AG20443 (cell line): ENCODE data around the gene RPAIN.

Source experiments
- DNase-seq: peaks from one replicate; pipeline ENCODE4 v3.0.0; 2012; ENCODE audit warnings: low spot score, mixed read lengths

Gene RPAIN, protein sequence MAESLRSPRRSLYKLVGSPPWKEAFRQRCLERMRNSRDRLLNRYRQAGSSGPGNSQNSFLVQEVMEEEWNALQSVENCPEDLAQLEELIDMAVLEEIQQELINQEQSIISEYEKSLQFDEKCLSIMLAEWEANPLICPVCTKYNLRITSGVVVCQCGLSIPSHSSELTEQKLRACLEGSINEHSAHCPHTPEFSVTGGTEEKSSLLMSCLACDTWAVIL

DNA sequence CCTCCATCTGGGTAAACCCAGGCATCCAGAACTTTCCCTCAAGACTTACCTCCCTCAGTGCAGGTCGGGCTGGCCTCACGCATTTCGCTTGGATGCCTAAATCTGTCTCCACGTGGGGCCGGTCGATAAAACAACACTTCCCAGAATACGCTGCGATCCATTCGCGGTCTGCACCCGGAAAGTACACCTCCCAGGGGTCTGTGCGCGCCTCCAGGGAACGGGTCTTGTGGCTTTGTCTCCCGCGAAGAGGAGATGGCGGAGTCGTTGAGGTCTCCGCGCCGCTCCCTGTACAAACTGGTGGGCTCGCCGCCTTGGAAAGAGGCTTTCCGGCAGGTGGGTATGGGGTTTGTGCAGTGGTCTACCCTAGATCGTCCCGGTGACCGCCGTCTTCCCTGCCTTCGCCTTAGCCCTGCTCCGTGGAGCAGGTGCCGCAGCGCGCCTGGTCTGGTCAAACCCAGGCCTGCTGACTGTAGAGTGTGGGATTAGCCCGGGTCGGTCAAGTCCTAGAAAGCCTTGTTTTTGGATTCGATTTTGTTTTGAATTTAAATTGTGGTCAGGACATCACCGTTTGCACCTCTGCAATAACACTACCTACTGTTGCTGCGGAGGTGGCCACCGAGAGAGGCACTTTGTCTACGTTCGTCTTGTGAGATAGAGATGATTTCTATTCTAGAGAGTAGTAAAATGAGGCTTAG lies at the start of gene RPAIN:
Gene RPAIN, plus strand, starts transcription at position 224 of the 695 bp plus-strand sequence. Its CDS starts 29 bp downstream, at position 253.
- peak; percentile 82 for DNase-seq

DNA sequence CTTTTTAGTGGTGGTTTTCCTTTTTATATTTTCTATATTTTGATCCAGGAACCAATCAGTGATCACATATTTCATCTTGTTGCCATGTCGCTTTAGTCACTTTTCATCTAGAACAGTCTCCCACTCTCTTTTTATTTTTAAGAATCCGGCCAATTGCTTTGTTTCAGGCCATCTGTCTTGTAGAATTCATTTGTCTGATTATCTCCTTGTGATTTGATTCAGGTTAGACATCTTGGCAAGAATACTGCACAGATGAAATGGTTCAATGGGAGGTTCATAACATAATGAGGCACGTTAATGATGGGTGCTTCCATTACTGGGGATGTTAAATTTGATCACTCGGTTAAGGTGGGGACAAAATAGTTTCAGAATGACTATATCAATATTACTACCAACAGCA lies 49.6 kb upstream of the RPAIN start:
- DNase-seq = no peak

DNA sequence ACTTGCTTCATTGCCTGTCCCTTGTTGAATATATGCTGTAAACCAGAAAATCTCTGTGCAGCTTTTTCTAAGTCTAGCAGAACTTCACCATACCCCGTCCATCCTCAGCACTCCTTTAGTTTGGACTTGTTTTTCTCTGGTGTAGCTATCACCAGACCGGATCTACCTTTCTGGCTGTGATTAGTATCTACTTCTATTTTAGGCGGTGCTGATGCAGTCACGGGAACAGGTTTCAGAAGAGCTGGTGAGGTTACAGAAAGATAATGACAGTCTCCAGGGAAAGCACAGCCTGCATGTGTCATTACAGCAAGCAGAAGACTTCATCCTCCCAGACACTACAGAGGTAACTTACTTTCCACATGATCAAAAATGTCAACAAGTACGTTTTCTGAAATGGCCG lies 46.9 kb upstream of the RPAIN start:
- no peak for DNase-seq

DNA sequence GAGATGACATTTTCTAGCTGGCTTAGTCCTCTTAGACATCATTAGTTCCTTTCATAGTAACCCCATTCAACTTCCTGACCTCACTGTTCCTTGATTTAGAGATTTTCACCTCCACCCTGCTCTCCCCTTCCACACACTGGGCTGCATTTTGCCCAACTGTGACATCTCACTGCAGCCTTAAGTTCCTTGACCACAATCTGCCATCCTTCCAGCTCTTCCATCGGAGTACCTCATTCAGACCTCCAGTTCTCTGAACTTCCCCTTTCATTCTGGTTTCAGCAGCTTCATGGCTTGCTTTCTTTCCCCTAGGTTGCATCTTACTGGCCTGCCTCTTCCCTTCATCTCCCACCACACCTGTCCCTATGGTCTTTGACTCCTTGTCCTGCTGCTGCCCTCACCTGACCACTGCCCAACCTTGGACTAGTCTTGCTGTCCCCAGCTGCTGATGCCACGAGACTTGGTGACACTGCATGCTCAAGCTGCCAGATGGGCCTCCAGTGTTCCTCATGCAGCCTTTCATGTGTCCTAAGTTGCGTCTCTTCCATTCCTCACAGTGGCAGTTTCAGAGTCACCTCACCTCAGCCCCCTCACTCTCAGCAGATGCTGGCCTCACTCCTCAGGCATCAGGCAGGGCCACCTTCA lies 41.3 kb upstream of the RPAIN start:
- DNase-seq = no peak

DNA sequence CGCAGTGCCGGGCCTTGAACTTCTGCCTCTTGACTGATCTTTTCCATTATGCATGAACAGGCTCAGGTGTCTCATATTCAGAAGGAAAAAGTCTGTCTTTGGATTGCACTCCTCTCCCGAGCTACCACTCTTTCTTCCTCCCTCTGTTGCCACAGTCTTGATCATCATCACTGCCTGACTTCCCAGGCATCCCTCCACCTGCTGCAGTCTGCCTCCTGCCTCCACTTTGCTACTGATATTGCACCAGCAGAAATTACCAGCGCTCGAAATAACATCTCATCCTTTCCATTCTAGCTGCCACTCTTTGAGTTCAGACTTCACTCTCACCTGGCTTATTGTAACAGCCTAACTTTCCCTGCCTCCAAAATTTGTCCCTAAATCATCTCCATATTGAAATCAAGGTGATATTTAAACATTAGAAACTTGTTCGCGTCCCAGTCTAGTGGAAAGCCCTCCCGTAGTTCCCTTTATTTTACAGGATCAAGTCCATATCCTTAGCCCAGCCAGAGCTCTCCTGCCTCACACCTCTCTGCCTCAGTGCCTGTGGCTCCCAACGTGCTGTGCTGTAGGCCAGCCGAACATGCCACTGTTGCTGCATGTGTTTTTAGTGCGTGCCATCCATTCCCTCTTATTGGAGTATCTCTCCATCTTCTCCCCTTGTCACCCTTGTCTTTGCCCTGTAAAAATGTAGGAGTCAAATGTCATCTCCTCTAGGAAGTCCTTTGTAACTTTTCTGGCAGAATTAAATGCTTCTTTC lies 40.5 kb upstream of the RPAIN start:
- no peak for DNase-seq

DNA sequence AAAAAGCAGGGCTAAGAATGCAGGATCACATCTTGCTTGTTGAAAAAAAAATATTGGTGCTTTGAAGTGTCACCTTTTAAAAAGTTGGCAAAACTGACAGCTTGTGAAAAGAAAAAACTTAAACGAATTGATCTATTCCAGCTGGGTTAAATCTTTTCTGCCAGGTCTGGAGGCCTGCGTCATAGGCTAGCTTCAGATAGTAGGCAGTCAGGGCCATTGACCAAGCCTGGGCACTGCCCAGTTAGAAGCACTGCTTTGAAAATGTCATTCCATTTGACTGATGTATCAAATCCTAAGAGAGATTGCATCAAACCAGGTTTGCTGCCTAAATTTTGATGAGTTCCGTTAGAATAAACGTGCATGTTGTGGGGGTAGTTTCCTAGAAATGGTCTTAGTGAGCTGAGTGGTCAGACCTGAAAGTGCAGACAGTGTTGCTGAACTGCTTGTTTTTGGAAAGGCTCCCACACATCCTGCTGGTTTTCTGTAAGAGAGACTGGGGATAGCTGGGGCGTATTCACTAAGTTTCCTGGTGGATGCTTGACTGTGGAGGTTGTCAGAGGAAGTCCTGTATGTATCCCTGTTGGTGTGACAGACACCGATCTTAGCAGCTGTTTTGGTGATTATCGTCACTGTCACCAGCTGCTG lies 39.4 kb upstream of the RPAIN start:
- peak; percentile 24 for DNase-seq

DNA sequence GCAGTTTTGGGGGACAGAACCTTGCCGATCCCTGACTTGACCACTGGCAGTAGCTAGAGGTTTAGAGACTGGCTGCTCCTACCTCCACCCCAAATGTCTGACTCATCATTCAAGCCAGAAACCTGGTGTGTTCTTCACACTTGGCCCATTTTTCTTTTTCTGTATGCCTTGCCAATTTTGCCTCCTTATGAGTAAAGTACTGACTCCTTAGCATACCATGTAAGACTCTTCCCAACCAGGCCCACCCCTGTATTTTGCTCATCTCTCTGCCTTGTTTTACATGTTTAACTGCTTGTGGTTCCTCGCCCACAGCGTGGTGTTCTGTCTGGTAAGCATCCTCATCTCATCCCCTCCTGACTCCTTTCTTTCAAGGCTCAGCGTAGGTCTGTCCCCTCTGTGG lies 38.4 kb upstream of the RPAIN start:
- peak; percentile 34 for DNase-seq

DNA sequence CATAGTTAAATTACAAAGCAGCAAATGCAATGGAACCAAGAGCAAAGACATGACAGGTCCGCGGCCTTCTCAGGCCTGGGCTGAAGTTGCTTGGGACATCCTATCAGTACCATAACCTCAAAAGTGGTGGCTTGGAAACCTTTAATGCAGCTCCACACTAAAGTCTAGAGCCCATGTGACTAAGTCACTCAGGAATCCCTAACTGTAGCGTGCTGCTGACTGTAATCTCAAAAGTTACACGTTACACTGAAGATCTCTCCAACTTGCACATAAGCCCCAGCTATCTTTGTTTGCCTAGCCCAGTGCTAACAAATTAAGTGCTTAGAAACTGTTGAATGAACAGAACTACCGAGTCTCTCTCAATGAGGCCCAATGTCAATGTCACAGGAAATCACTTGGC lies 28.3 kb upstream of the RPAIN start:
- DNase-seq = no peak

DNA sequence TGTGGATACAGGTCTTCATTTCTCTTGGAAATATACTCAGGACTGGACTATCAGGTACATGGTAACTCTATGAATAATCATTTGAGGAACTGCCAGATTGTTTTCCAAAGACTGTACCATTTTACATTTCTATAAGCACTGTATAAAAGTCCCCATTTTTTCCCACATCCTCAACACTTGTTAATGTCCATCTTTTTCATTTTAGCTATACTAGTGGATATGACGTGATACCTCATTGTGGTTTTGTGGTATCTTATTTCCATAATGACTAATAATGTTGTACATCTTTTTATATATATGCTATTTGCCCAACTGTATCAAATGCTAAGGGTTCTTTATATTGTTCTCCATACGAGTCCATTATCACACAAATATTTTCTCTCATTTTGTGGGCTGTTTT lies 23.4 kb upstream of the RPAIN start:
- DNase-seq = no peak

DNA sequence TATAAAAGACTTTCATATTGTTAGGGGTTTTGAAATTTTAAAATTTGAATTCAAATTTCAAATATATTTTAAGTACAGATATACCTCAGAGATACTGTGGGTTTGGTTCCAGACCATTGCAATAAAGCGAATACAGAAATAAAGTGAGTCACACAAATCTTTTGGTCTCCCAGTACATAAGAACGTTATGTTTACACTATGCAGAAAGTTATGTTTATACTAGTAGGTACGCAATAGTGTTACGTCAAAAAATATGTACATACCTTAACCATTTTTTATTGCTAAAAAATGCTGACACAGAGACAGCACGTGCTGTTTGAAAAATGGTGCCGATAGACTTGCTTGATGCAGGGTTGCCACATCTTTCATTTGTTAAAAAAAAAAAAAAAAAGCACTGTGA lies 20.2 kb upstream of the RPAIN start:
- no peak for DNase-seq

DNA sequence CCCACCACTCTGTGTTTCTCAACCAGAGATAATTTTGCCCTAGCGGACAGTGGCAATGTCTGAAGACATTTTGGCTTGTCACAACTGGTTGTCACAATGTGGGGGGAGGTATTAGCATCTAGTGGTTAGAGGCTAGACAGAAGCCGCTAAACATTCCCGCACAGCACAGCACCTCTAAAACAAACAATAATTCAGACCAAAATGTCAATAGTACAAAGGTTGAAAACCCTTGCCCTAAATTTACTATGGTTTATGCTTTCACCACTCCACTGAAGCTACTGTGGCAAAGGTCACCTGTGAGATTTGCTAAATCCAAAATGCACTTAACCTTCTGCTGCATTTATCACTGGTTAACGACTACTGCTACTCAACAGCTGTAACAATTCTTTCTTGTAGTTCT lies 14.6 kb upstream of the RPAIN start:
- DNase-seq = no peak

DNA sequence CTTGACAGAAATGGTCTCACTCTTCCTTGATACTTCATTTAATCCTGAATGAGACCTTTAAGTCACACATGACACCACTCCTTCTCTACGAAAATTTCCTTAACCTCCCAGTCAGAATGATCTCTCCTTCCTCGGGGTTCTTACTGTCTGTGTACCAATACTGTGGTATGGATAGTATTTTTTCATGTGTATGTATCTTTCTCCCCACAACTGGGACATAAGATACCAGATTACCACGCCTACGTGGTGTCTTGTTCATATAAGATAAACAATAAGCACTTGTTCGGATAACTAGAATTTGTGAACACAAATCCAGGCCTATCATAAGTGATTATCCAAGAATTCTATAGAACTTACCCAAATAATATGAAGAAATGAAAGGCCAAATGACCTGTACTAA lies 11.8 kb upstream of the RPAIN start:
- no peak for DNase-seq

DNA sequence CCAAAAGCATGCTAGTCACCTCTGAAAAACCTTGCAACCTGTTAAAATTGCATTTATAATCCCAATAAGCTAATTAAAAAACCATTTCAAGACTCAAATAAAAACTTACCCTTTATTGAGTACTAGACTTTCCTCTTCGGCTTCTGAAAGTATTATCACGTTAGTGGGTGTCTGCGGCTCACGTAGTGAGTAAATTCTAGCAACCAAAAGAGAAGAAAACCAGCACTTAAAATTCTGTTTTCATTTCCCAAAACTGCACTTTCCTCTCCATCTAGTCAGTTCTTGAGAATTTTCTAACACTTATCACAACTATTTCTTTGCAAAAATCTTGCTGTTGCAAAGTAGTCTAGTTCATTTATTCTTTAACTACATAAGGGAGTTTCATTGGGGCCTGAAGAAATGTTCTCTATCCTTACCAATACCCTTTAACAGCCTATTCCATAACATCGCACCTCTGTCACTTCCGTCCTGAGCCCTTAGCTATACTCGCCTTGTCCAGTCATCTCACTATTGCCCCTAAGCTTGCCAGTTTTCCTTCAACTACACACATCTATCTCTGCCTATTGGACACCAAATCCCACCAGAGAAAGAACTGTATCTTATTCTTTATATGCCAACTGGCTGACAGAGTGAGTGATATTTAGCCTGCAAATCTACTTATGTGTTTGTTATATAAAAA lies 9.2 kb upstream of the RPAIN start:
- DNase-seq = no peak

DNA sequence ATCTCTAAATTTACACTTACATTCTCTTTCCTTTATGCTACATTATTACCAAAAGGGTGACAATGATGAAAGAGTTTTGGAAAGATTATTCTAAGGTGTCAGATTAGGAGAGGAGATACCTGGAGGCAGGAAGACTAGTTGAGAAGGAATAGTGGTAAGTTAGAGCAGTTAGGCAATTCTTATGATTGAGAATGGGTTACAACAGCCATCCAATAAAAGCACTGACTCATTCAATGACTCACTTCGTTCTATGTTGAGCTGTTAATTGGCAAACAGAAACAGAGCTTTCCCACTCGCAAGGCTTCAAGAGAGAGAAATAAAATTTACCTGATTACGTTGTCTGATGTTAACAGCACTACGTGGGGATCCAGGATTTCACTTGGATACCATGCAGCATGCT lies 6.3 kb upstream of the RPAIN start:
- peak; percentile 74 for DNase-seq

DNA sequence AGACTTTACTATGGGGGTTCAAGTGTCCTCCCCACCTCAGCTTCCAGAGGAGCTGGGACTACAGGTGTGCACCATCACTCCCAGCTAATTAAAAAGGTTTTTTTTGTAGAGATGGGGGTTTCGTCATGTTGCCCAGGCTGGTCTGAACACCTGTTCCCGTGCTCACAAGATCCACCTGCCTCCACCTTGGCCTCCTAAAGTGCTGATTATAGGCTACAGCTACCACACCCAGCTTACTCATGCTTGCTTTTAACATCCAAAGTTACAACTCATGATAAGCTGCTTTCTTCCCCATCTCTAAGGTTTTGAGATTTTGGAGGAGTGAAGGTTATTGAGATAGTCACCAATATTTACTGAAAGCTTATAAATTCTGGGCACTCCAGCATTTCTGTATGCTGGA lies 3.1 kb upstream of the RPAIN start:
- no peak for DNase-seq

DNA sequence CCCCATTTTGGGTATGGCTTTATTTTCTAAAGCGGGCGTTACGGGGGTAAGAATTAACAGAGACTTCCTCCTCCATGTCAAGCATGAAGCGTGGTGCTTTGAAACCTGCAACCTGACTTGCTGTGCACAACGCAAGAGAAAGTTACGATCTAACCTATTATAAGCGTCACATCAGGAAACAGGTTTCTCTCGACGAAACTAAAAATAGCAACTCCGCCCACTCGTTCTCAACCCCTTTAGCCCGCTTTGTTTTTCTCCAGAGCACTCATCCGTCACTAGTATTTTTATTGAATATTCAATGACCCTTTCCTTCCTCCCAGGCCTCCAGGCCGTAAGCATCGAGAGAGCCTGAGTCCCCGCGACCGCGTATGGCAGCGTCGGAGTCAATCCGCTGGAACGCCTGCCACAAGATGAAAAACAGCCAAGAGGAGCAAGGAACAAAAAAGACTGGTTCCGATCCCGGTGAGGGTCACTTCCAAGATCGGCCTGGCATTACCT lies 1.1 kb upstream of the RPAIN start:
- no peak for DNase-seq

DNA sequence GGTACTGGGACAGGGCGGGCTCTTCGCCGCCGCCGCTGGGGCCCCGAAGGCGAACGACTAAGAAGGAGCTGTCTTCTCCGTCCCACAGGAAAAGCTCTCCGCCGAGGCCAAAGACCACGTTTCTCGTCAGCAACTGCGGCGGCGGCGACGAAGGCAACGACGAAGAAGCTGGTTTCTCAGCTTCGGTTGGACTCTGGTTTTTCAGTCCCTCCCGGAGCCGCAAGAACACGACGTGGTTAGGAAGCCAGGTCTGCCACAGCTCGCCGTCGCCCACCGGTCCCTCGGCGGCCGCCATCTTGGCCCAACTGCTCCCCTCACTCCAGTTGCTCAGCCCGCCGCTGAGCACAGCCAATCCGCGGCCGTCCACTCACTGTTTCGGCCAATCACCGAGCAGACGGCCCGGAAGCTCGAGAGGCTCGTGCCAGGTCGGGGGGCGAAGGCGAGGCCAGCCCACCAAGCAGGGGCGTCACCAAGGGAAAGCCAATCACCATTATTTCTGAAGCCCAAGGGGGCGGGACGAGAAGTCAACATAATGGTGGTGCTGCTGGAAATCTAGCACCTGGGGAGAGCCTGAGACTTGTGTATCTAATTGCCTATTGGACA lies 525 bp upstream of the RPAIN start, which contains the start of gene NUP88:
Gene NUP88, minus strand, starts transcription at position 307 of the 603 bp plus-strand sequence. Its CDS starts 12 bp downstream, at position 295.
- DNase-seq = peak; percentile 99

DNA sequence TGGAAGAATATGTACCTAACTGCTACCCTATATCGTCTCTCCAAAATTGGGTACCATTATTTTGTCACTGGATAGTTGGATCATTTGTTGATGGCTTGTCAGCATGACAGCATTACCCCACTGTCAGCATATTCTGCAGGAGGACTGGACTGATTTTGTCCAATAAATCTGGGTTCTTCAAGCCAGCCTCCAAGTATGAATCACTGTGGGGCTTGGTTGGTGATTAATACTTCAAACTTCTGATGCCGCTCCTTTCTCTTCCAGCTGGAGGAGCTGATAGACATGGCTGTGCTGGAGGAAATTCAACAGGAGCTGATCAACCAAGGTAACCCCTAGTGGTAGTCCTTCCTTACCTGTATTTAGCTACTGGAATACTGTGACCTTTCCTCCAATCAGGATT lies 2.5 kb downstream of the RPAIN start:
- DNase-seq = peak; percentile 74

DNA sequence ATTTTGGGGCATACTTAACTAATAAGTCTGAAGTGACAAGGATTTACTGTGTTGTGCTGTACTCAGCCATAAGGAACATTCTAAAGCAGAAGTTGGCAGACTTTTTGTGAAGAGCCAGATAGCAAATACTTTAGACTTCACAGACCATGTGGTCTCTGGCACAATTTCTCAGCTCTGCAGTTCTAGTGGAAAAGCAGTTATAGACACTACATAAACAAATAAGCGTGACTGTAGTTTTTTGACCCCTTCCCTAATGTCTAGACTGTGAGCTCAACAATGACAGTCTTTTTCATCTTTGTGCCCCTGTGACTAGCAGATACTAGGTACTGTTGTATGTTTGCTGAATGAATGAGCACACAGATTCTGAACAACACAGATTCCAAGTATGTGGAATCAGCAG lies 4.9 kb downstream of the RPAIN start:
- no peak for DNase-seq

DNA sequence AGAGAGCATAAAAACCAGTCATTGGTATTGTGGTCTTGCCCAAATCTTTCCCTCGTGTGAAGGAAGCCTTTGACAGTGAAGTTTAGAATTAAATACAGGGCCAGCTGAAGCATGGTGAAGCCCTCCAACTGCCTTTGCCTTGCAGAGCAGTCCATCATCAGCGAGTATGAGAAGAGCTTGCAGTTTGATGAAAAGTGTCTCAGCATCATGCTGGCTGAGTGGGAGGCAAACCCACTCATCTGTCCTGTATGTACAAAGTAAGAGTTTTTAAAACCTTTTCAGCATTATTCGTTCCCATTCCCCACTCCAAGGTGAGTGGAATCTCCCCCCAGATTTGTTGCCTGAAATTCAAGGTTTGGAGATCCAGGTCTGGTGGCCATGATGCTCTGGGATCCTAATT lies 5.8 kb downstream of the RPAIN start:
- DNase-seq = no peak
